IgD-negative memory B cell (primary cell): Measurements from ENCODE around the gene STPG2. TPM values are rescaled to one million over a fixed set of nuclear protein-coding genes. Genes with fewer than 3 reads are reported as not detected.
"Not testable (repeated sequence)": the region's sequence is repeated elsewhere in the genome, so short reads cannot be mapped to it uniquely, and the experiment has no call there.

ENCODE experiments used
- H3K27ac Mint-ChIP-seq, 3 donors: one replicate each; pipeline ENCODE4 v1.8.0; 2020 to 2022; ENCODE audit warnings: mild to moderate bottlenecking in 3 of 3, mixed read lengths in 3 of 3, moderate library complexity in 1 of 3
- H3K27me3 Mint-ChIP-seq: one replicate; pipeline ENCODE4 v1.8.0; 2021; ENCODE audit warnings: mixed read lengths
- H3K36me3 Mint-ChIP-seq: one replicate; pipeline ENCODE4 v1.8.0; 2020; ENCODE audit warnings: mild to moderate bottlenecking, mixed read lengths
- H3K4me1 Mint-ChIP-seq, 3 donors: one replicate each; pipeline ENCODE4 v1.8.0; 2020 to 2022; ENCODE audit warnings: mixed read lengths in 3 of 3, mild to moderate bottlenecking in 1 of 3
- H3K4me3 Mint-ChIP-seq, 4 donors: one replicate each; pipeline ENCODE4 v1.8.0; 2020 to 2022; ENCODE audit warnings: mild to moderate bottlenecking in 4 of 4, mixed read lengths in 4 of 4, moderate library complexity in 3 of 4
- H3K9me3 Mint-ChIP-seq, 3 donors: one replicate each; pipeline ENCODE4 v1.8.0; 2020 to 2021; ENCODE audit warnings: mixed read lengths in 3 of 3, mild to moderate bottlenecking in 1 of 3
- polyA plus RNA-seq: library from polyadenylated mRNA; unstranded; fragments of 300-500 nt; fragmentation: Illumina TruSeq; gene quantifications from one replicate; pipeline ENCODE4 v1.2.3, GENCODE V29; 2021

STPG2 gene
- polyA plus RNA-seq, 1 donor from 2014 or later, result 0.18 TPM

GRCh38 chr4:97627750-97628149, 515.5 kb downstream of the STPG2 start:
- no peaks in the 10 kb centered on the region for H3K36me3 Mint-ChIP-seq
- H3K27me3 Mint-ChIP-seq, result no peaks in the 10 kb centered on the region
- no peaks in the 10 kb centered on the region for H3K4me1 Mint-ChIP-seq
- peaks cover 3 to 8% (median 4%) of the 10 kb centered on the region in 3 donors for H3K9me3 Mint-ChIP-seq
- no peak overlapping the region for H3K27ac Mint-ChIP-seq
- no peak overlapping the region for H3K4me3 Mint-ChIP-seq

DNA sequence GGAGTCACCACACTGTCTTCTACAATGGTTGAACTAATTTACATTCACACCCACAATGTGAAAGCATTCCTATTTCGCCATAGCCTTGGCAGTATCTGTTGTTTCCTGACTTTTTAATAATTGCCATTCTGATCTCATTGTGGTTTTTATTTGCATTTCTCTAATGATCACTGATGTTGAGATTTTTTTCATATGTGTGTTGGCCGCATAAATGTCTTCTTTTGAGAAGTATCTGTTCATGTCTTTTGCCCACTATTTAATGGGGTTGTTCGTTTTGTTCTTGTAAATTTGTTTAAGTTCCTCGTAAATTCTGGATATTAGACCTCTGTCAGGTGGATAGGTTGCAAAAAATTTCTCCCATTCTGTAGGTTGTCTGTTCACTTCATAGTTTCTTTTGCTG, 519.1 kb downstream of the STPG2 start:
- H3K4me1 Mint-ChIP-seq, result no peaks in the 10 kb centered on the region

DNA sequence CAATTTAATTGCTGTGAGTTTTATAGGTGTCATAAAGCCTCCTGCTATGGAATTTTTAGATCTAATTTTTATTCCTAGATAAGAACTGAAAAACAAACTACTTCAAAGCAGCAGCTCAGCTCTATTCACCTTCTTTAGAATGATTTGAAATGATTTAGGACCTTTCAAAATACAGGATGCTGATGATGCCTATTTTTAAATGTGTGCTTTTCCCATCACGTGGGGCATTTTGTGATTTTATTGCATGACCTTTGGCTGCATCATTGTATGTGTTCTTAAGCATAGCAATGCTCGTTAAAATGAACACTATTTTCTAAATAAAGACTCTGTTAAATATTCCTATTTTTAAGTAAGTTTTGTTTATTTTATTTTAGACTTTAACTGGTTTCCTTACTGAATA, 537.3 kb downstream of the STPG2 start:
- peaks cover 0 to 8% (median 1%) of the 10 kb centered on the region in 3 donors for H3K9me3 Mint-ChIP-seq
- no peaks in the 10 kb centered on the region for H3K4me1 Mint-ChIP-seq
- no peaks in the 10 kb centered on the region for H3K27me3 Mint-ChIP-seq
- H3K27ac Mint-ChIP-seq, result no peak overlapping the region
- H3K36me3 Mint-ChIP-seq, result no peaks in the 10 kb centered on the region
- no peak overlapping the region for H3K4me3 Mint-ChIP-seq

More for the DNA sequence above, 519.1 kb downstream of the STPG2 start:
- H3K27ac Mint-ChIP-seq, result no peak overlapping the region
- no peak overlapping the region for H3K4me3 Mint-ChIP-seq
- no peaks in the 10 kb centered on the region for H3K36me3 Mint-ChIP-seq
- H3K9me3 Mint-ChIP-seq, result peaks cover 2 to 8% (median 3%) of the 10 kb centered on the region in 3 donors
- H3K27me3 Mint-ChIP-seq, result no peaks in the 10 kb centered on the region

DNA sequence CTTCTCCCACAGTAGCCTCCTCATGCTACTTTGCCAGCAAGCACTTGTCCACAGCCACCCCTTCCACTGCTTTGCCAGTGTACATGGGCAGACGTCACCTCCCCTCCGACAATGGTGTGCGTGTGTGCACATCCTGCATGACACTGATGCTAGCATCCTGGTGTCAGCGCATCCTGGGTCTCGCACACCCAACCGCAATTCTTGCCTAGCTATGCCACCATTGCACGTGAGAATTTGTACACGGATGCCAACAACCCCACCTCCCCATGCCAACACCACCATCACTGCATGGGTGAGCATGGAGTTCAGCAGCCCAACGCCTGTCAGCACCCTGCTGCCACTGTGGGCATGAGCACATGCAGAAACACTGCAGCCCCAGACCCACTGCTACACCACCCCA, 550.0 kb downstream of the STPG2 start:
- H3K27me3 Mint-ChIP-seq, result no peaks in the 10 kb centered on the region
- H3K4me1 Mint-ChIP-seq, result no peaks in the 10 kb centered on the region
- H3K4me3 Mint-ChIP-seq, result no peak overlapping the region
- no peaks in the 10 kb centered on the region for H3K36me3 Mint-ChIP-seq
- H3K27ac Mint-ChIP-seq, result no peak overlapping the region
- H3K9me3 Mint-ChIP-seq, result peaks cover 2 to 5% (median 5%) of the 10 kb centered on the region in 3 donors

GRCh38 chr4:97590266-97590665, 553.0 kb downstream of the STPG2 start:
- Mint-ChIP-seq H3K27ac (peak overlapping the region in 1 of 3 donors; percentile 67), H3K4me1 (no peaks in the 10 kb centered on the region), H3K4me3 (no peak overlapping the region), H3K27me3 (no peaks in the 10 kb centered on the region), H3K9me3 (peaks cover 0 to 5% (median 2%) of the 10 kb centered on the region in 3 donors), H3K36me3 (peaks cover 2% of the 10 kb centered on the region)

- peak overlapping the region in 1 of 3 donors; percentile 67 for H3K27ac Mint-ChIP-seq
Observed at GRCh38 chr4:97589481-97590196, 553.6 kb downstream of the STPG2 start.

GRCh38 chr4:97587912-97588311, 555.4 kb downstream of the STPG2 start:
- H3K36me3 Mint-ChIP-seq, result peaks cover 2% of the 10 kb centered on the region
- no peaks in the 10 kb centered on the region for H3K9me3 Mint-ChIP-seq
- no peaks in the 10 kb centered on the region for H3K4me1 Mint-ChIP-seq
- H3K27me3 Mint-ChIP-seq, result no peaks in the 10 kb centered on the region
- H3K4me3 Mint-ChIP-seq, result no peak overlapping the region
- no peak overlapping the region for H3K27ac Mint-ChIP-seq

More at GRCh38 chr4:97589481-97590196, 553.6 kb downstream of the STPG2 start:
- peaks cover 2% of the 10 kb centered on the region for H3K36me3 Mint-ChIP-seq
- H3K9me3 Mint-ChIP-seq, result peaks cover 0 to 5% (median 0%) of the 10 kb centered on the region in 3 donors
- H3K4me1 Mint-ChIP-seq, result no peaks in the 10 kb centered on the region
- no peaks in the 10 kb centered on the region for H3K27me3 Mint-ChIP-seq
- H3K4me3 Mint-ChIP-seq, result no peak overlapping the region

GRCh38 chr4:97585274-97585673, 558.0 kb downstream of the STPG2 start:
- Mint-ChIP-seq H3K27ac (no peak overlapping the region), H3K9me3 (no peaks in the 10 kb centered on the region), H3K4me3 (no peak overlapping the region), H3K36me3 (peaks cover 2% of the 10 kb centered on the region), H3K4me1 (no peaks in the 10 kb centered on the region), H3K27me3 (no peaks in the 10 kb centered on the region)

GRCh38 chr4:97582890-97583289, 560.4 kb downstream of the STPG2 start:
- H3K9me3 Mint-ChIP-seq, result no peaks in the 10 kb centered on the region
- no peak overlapping the region for H3K4me3 Mint-ChIP-seq
- H3K27me3 Mint-ChIP-seq, result no peaks in the 10 kb centered on the region
- no peak overlapping the region for H3K27ac Mint-ChIP-seq
- H3K4me1 Mint-ChIP-seq, result no peaks in the 10 kb centered on the region
- H3K36me3 Mint-ChIP-seq, result peaks cover 2% of the 10 kb centered on the region

- no peaks in the 10 kb centered on the region for H3K4me1 Mint-ChIP-seq
- H3K9me3 Mint-ChIP-seq, result peaks cover 0 to 9% (median 4%) of the 10 kb centered on the region in 3 donors
- H3K36me3 Mint-ChIP-seq, result peaks cover 2% of the 10 kb centered on the region
- no peak overlapping the region for H3K4me3 Mint-ChIP-seq
- H3K27ac Mint-ChIP-seq, result no peak overlapping the region
- H3K27me3 Mint-ChIP-seq, result no peaks in the 10 kb centered on the region
Observed at GRCh38 chr4:97577004-97577403, 566.3 kb downstream of the STPG2 start.

DNA sequence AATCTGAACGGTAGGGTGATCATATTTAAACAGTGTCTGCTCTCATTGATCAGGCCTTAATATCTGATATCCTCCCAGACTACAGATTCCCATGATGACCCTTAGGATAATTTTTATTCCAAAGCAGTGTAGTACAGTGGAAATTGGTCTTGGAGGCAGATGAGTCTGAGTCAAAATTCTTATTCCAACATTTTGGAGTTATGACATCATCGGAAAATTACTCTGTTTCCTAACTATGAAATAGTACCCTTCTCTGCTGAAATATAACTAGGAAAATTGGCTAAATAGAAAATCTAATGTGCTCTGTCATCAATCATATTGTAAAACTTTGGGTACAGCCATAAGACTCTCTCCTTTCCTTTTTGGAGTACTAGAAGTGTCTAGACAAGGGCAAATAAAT, 583.3 kb downstream of the STPG2 start:
- H3K4me3 Mint-ChIP-seq, result no peak overlapping the region
- H3K27ac Mint-ChIP-seq, result no peak overlapping the region
- no peaks in the 10 kb centered on the region for H3K27me3 Mint-ChIP-seq
- H3K4me1 Mint-ChIP-seq, result no peaks in the 10 kb centered on the region
- no peaks in the 10 kb centered on the region for H3K36me3 Mint-ChIP-seq
- peaks cover 2 to 5% (median 4%) of the 10 kb centered on the region in 3 donors for H3K9me3 Mint-ChIP-seq

DNA sequence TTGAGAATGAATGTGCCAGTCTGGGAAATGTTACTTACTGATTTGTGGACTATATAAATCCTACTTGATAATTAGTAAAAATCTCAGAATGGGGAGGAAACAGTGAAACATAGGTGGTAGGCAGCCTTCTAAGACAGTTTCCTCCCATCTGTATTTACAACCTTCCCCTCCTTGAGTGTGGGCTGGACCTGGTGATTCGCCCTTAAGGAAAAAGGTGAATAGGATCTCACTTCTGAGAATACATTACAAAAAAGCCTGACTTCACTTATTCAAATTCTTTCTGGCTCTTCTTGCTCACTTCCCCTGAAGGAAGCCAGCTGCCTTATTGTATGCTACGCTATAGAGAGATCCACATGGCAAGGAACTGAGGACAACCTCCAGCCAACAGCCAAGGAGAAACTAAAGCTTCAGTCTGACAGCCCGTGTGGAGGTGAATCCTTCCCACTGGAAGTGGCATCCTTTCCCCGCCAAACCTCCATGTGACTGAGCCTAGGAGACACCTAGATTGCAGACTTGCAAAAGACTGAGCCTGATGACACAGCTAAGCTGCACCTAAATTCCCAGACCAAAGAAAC, 585.0 kb downstream of the STPG2 start:
- Mint-ChIP-seq H3K36me3 (no peaks in the 10 kb centered on the region), H3K4me1 (no peaks in the 10 kb centered on the region), H3K9me3 (peaks cover 0 to 5% (median 0%) of the 10 kb centered on the region in 3 donors), H3K27me3 (no peaks in the 10 kb centered on the region), H3K27ac (no peak overlapping the region), H3K4me3 (no peak overlapping the region)

GRCh38 chr4:97550637-97551036, 592.6 kb downstream of the STPG2 start:
- not testable (repeated sequence) for H3K27ac Mint-ChIP-seq, H3K4me1 Mint-ChIP-seq, H3K4me3 Mint-ChIP-seq, H3K27me3 Mint-ChIP-seq, H3K9me3 Mint-ChIP-seq, H3K36me3 Mint-ChIP-seq

DNA sequence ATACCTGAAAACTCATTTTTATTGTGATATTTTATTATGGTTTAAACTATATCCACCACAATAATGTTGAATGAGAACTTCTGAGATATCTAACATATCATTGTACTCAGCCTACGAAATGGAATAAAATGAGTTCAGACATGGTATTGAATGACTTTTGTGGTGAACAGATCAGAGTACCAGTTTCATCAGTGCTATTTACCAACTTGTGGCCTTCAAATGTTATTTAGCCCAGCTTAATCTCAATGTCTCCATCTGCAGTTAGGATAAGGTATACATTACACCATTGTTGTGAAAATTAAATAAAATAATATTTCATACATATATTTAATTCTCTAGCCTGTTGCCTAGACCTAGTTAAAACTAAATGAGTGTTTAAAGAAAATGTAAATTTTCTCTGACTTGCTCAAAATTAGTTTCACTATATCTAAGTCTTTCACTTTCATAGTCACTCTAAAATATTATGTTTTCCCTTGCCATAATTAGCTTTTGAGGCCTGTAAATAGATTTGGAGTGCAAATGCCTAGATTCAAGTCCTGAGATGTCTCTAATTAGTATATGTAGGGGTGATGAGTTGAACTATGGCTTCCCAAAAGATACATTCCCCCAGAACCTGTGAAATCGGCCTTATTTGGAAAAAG, 594.2 kb downstream of the STPG2 start:
- no peaks in the 10 kb centered on the region for H3K36me3 Mint-ChIP-seq
- H3K27me3 Mint-ChIP-seq, result no peaks in the 10 kb centered on the region
- no peak overlapping the region for H3K27ac Mint-ChIP-seq
- no peak overlapping the region for H3K4me3 Mint-ChIP-seq
- H3K9me3 Mint-ChIP-seq, result peaks cover 0 to 4% (median 3%) of the 10 kb centered on the region in 3 donors
- peaks cover 0 to 2% (median 0%) of the 10 kb centered on the region in 3 donors for H3K4me1 Mint-ChIP-seq

GRCh38 chr4:97548186-97548585, 595.1 kb downstream of the STPG2 start:
- Mint-ChIP-seq H3K27me3 (no peaks in the 10 kb centered on the region), H3K9me3 (peaks cover 0 to 4% (median 3%) of the 10 kb centered on the region in 3 donors), H3K4me3 (no peak overlapping the region), H3K4me1 (peaks cover 0 to 2% (median 0%) of the 10 kb centered on the region in 3 donors), H3K36me3 (no peaks in the 10 kb centered on the region), H3K27ac (no peak overlapping the region)
